Stimulated activated CD8-positive, alpha-beta memory T cell treated with anti-CD3 and anti-CD28 coated beads, Interleukin-15, amount 100 ng/mL, for 48 hours (primary cell): ENCODE results near the gene GDPD4.

Source experiments
- DNase-seq, 2 donors: peaks; one replicate each; pipeline ENCODE4 v3.0.0-alpha.2; 2020; ENCODE audit warnings: low read depth in 2 of 2

Gene GDPD4

GRCh38 chr11:77190331-77191075, 111.0 kb downstream of the GDPD4 start:
- DNase-seq, result no peak

GRCh38 chr11:77189588-77190210, 111.8 kb downstream of the GDPD4 start:
- DNase-seq, result no peak

GRCh38 chr11:77188633-77189491, 112.6 kb downstream of the GDPD4 start:
- DNase-seq, result no peak

- DNase-seq, result peak; percentile 48 to 54
These were observed 113.5 kb downstream of the GDPD4 start for GRCh38 chr11:77187776-77188632.

- no peak for DNase-seq
These were observed 114.3 kb downstream of the GDPD4 start for GRCh38 chr11:77187111-77187750.

- DNase-seq, result no peak
These were observed 115.2 kb downstream of the GDPD4 start for GRCh38 chr11:77186302-77186701.

- no peak for DNase-seq
These were observed 117.2 kb downstream of the GDPD4 start for GRCh38 chr11:77184136-77184860.

- no peak for DNase-seq
These were observed 118.0 kb downstream of the GDPD4 start for GRCh38 chr11:77183431-77183984.

- no peak for DNase-seq
These were observed 118.7 kb downstream of the GDPD4 start for GRCh38 chr11:77182542-77183430.

- DNase-seq, result no peak
These were observed 119.5 kb downstream of the GDPD4 start for GRCh38 chr11:77181799-77182541.

GRCh38 chr11:77181226-77181625, 120.3 kb downstream of the GDPD4 start:
- DNase-seq, result no peak

- DNase-seq, result no peak
These were observed 121.1 kb downstream of the GDPD4 start for GRCh38 chr11:77180346-77180745.

- no peak for DNase-seq
These were observed 121.8 kb downstream of the GDPD4 start for GRCh38 chr11:77179681-77180080.

GRCh38 chr11:77179048-77179447, 122.4 kb downstream of the GDPD4 start:
- DNase-seq, result no peak

- DNase-seq, result no peak
These were observed 123.3 kb downstream of the GDPD4 start for GRCh38 chr11:77178150-77178549.

- no peak for DNase-seq
These were observed 124.5 kb downstream of the GDPD4 start for GRCh38 chr11:77176996-77177395.

GRCh38 chr11:77175869-77176539, 125.5 kb downstream of the GDPD4 start:
- DNase-seq, result no peak
